HEK293 (cell line): ENCODE results near the gene MDGA2.

Experiments used
- CTCF ChIA-PET: fragments of 350-600 bp; formaldehyde crosslinking; extraction: SDS; loops from one replicate; lab custom pipeline; 2021; ENCODE audit warnings: antibody characterized with exemption; lab: Yijun Ruan, JAX
- POLR2A ChIA-PET: fragments of 300-600 bp; formaldehyde crosslinking; extraction: SDS; loops from one replicate; lab custom pipeline; 2020; ENCODE audit warnings: antibody characterized with exemption, inconsistent platforms; lab: Yijun Ruan, JAX
- H3K27ac ChIP-seq: fragments of 200-500 bp; sonication (Bioruptor generic); 2 replicates; pipeline ENCODE4 v1.5.1; 2014; ENCODE audit warnings: low read depth, low read length, control low read depth, inconsistent platforms; ENCODE audit errors: extremely low read depth
- H3K36me3 ChIP-seq, 2 experiments: fragments of 200-500 bp in 1 of 2; sonication (Bioruptor generic) in 1 of 2; 1 replicate in 1 of 2; 2 replicates in 1 of 2; pipeline ENCODE4 v1.5.1; 2014 to 2017; ENCODE audit warnings: inconsistent platforms in 2 of 2, low read length in 2 of 2; ENCODE audit not compliant: control insufficient read depth in 2 of 2, insufficient read depth in 1 of 2
- H3K4me1 ChIP-seq: fragments of 200-500 bp; sonication (Bioruptor generic); 2 replicates; pipeline ENCODE4 v1.5.1; 2014; ENCODE audit warnings: mild to moderate bottlenecking, low read length, inconsistent platforms; ENCODE audit not compliant: control insufficient read depth, insufficient read depth
- H3K4me3 ChIP-seq: 2 replicates; pipeline ENCODE4 v1.5.1; 2011; ENCODE audit warnings: low read depth, mild to moderate bottlenecking, control low read depth, low read length, moderate library complexity
- H3K9me3 ChIP-seq: fragments of 200-500 bp; sonication (Bioruptor generic); 2 replicates; pipeline ENCODE4 v1.5.1; 2014; ENCODE audit warnings: low read depth, low read length, inconsistent platforms; ENCODE audit not compliant: control insufficient read depth, insufficient read depth
- EGR2 ChIP-seq: fragments of 450-650 bp; formaldehyde crosslinking; IDR thresholded peaks from 2 replicates; pipeline ENCODE4 v1.5.1; 2016; ENCODE audit warnings: low read depth, missing biosample characterization, missing genetic modification characterization
- FEZF1 ChIP-seq: fragments of 450-650 bp; formaldehyde crosslinking; IDR thresholded peaks from 2 replicates; pipeline ENCODE4 v1.5.1; 2016; ENCODE audit warnings: missing biosample characterization, missing genetic modification characterization
- GLI4 ChIP-seq: fragments of 450-650 bp; formaldehyde crosslinking; IDR thresholded peaks from 2 replicates; pipeline ENCODE4 v1.5.1; 2016; ENCODE audit warnings: missing biosample characterization, missing genetic modification characterization
- MYNN ChIP-seq: fragments of 450-650 bp; formaldehyde crosslinking; IDR thresholded peaks from 2 replicates; pipeline ENCODE4 v1.5.1; 2016; ENCODE audit warnings: missing biosample characterization, missing genetic modification characterization, borderline replicate concordance
- PRDM4 ChIP-seq: fragments of 450-650 bp; formaldehyde crosslinking; IDR thresholded peaks from 2 replicates; pipeline ENCODE4 v1.5.1; 2017; ENCODE audit warnings: missing biosample characterization, missing genetic modification characterization
- SP2 ChIP-seq: fragments of 450-650 bp; formaldehyde crosslinking; IDR thresholded peaks from 2 replicates; pipeline ENCODE4 v1.5.1; 2016; ENCODE audit warnings: missing biosample characterization, missing genetic modification characterization
- WT1 ChIP-seq: fragments of 450-650 bp; formaldehyde crosslinking; IDR thresholded peaks from 2 replicates; pipeline ENCODE4 v1.5.1; 2016; ENCODE audit warnings: missing biosample characterization, missing genetic modification characterization
- ZBTB10 ChIP-seq: fragments of 450-650 bp; formaldehyde crosslinking; IDR thresholded peaks from 2 replicates; pipeline ENCODE4 v1.5.1; 2016; ENCODE audit warnings: missing biosample characterization, missing genetic modification characterization
- ZFP41 ChIP-seq: fragments of 450-650 bp; formaldehyde crosslinking; IDR thresholded peaks from 2 replicates; pipeline ENCODE4 v1.5.1; 2016; ENCODE audit warnings: missing biosample characterization, missing genetic modification characterization, borderline replicate concordance
- ZNF157 ChIP-seq: fragments of 450-650 bp; formaldehyde crosslinking; IDR thresholded peaks from 2 replicates; pipeline ENCODE4 v1.5.1; 2016; ENCODE audit warnings: missing biosample characterization, missing genetic modification characterization
- ZNF239 ChIP-seq: fragments of 450-650 bp; formaldehyde crosslinking; IDR thresholded peaks from 2 replicates; pipeline ENCODE4 v1.5.1; 2016; ENCODE audit warnings: missing biosample characterization, missing genetic modification characterization
- ZNF292 ChIP-seq: fragments of 450-650 bp; formaldehyde crosslinking; IDR thresholded peaks from 2 replicates; pipeline ENCODE4 v1.5.1; 2016; ENCODE audit warnings: low read depth, missing biosample characterization, missing genetic modification characterization, borderline replicate concordance
- ZNF335 ChIP-seq: fragments of 450-650 bp; formaldehyde crosslinking; conservative IDR thresholded peaks from 2 replicates; pipeline ENCODE4 v1.5.1; 2016; ENCODE audit warnings: missing biosample characterization, missing genetic modification characterization
- ZNF391 ChIP-seq: fragments of 450-650 bp; formaldehyde crosslinking; IDR thresholded peaks from 2 replicates; pipeline ENCODE4 v1.5.1; 2016; ENCODE audit warnings: low read depth, missing biosample characterization, missing genetic modification characterization, borderline replicate concordance
- ZNF571 ChIP-seq: fragments of 450-650 bp; formaldehyde crosslinking; IDR thresholded peaks from 2 replicates; pipeline ENCODE4 v1.5.0; 2017; ENCODE audit warnings: missing biosample characterization, missing genetic modification characterization
- ZNF654 ChIP-seq: fragments of 450-650 bp; formaldehyde crosslinking; IDR thresholded peaks from 2 replicates; pipeline ENCODE4 v1.5.1; 2016; ENCODE audit warnings: low read depth, missing biosample characterization, missing genetic modification characterization
- ZNF776 ChIP-seq: fragments of 450-650 bp; formaldehyde crosslinking; IDR thresholded peaks from 2 replicates; pipeline ENCODE4 v1.5.0; 2017; ENCODE audit warnings: missing biosample characterization, missing genetic modification characterization, borderline replicate concordance
- ZSCAN5A ChIP-seq: fragments of 450-650 bp; formaldehyde crosslinking; IDR thresholded peaks from 2 replicates; pipeline ENCODE4 v1.5.1; 2016; ENCODE audit warnings: missing biosample characterization, missing genetic modification characterization
- ZXDB ChIP-seq: fragments of 450-650 bp; formaldehyde crosslinking; IDR thresholded peaks from 2 replicates; pipeline ENCODE4 v1.5.1; 2016; ENCODE audit warnings: missing biosample characterization, missing genetic modification characterization

The MDGA2 gene

GRCh38 chr14:47211263-47211662, 464.1 kb downstream of the MDGA2 start:
- no peaks in the 10 kb centered on the region for H3K4me1 ChIP-seq
- H3K9me3 ChIP-seq = no peaks in the 10 kb centered on the region
- H3K36me3 ChIP-seq = no peaks in the 10 kb centered on the region; a peak in 1 of 3 replicates
- ChIA-PET CTCF (no interaction called here), POLR2A (no interaction called here)
- no peak overlapping the region for H3K27ac ChIP-seq
- no peak overlapping the region for H3K4me3 ChIP-seq
- no peak for TF ChIP-seq ZNF391 (tag by site-specific recombination)
- TF ChIP-seq FEZF1 (tag by site-specific recombination) = no peak
- TF ChIP-seq EGR2 (tag by site-specific recombination) = no peak
- TF ChIP-seq ZXDB (tag by site-specific recombination) = no peak
- no peak for TF ChIP-seq ZFP41 (tag by site-specific recombination)
- no peak for TF ChIP-seq ZNF292 (tag by site-specific recombination)
- TF ChIP-seq ZSCAN5A (tag by site-specific recombination) = no peak
- no peak for TF ChIP-seq ZNF776
- TF ChIP-seq ZNF239 (tag by site-specific recombination) = no peak
- no peak for TF ChIP-seq ZNF654 (tag by site-specific recombination)
- TF ChIP-seq ZNF157 (tag by site-specific recombination) = no peak
- no peak for TF ChIP-seq PRDM4 (tag by site-specific recombination)
- no peak for TF ChIP-seq ZNF571 (tag by site-specific recombination)
- no peak for TF ChIP-seq MYNN (tag by site-specific recombination)
- no peak for TF ChIP-seq WT1 (tag by site-specific recombination)

- no peak overlapping the region for H3K4me3 ChIP-seq
- no peaks in the 10 kb centered on the region; a peak in 1 of 3 replicates for H3K36me3 ChIP-seq
- no peak for TF ChIP-seq ZNF335 (tag by site-specific recombination)
- no peak for TF ChIP-seq SP2 (tag by site-specific recombination)
- TF ChIP-seq GLI4 (tag by site-specific recombination) = no peak
- no peak for TF ChIP-seq ZBTB10 (tag by site-specific recombination)
- TF ChIP-seq, all 188 proteins: peak for 0
- H3K4me1 ChIP-seq = no peaks in the 10 kb centered on the region
- no peak overlapping the region for H3K27ac ChIP-seq
- ChIA-PET CTCF (no interaction called here), POLR2A (no interaction called here)
- no peaks in the 10 kb centered on the region for H3K9me3 ChIP-seq
These were observed 465.3 kb downstream of the MDGA2 start for GRCh38 chr14:47210099-47210498.
